Activated CD4-positive, alpha-beta T cell treated with anti-CD3 and anti-CD28 coated beads, Interleukin-2, Interleukin-6, amounts not matched to agents 100 ng/mL and 50 ng/mL, durations not matched to agents 16 hours and 8 hours (primary cell): ENCODE measurements around the gene P4HB.

ENCODE experiments used
- DNase-seq: peaks from one replicate; pipeline ENCODE4 v3.0.0-alpha.2; 2020

Gene P4HB

DNA sequence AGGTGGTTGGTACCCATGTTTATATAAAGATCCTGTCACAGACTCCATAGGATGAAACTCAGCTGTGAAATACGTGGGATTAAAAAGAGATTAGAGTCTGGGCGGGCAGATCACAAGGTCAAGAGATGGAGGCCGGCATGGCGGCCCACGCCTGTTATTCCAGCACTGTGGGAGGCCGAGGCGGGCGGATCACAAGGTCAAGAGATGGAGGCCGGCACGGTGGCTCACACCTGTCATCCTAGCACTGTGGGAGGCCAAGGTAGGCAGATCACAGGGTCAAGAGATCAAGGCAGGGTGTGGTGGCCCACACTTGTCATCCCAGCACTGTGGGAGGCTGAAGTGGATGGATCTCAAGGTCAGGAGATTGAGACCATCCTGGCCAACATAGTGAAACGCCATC lies 35.1 kb upstream of the P4HB start:
- DNase-seq: no peak

DNA sequence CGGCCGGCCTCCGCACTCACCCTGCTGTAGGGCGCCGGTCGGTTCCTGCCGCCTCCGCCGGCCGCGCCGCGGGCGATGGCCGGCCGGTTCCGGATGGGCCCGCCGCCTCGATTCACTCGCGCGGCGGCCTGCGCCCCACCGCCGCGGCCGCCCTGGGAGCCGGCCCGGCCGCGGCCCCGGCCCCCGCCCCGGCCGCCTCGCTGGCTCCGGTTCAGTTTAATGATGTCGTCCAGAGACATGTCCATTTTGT lies 30.9 kb upstream of the P4HB start:
- DNase-seq: no peak

- no peak for DNase-seq
Observed at GRCh38 chr17:81890447-81891302, 30.3 kb upstream of the P4HB start.

DNA sequence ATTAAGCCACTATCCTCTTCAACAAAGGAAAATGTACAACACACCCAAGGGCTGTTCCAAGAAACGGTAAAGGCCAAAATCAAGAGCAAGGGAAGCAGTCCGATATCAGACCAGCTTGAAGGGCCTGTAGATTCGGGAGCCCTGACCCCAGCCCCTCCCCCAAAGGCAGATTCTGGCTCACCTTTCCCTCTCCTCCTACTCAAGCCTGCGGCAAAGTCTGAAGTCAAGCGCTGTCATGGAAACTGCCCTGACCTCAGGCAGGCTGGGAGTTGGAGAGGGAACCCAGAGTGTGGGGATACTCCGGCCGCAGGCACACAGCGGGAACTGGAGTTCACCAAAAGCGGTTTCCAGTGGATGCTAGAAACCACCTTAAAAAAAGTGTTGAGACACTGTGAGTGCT lies 29.3 kb upstream of the P4HB start:
- DNase-seq: no peak

GRCh38 chr17:81888988-81889595 lies 28.8 kb upstream of the P4HB start:
- DNase-seq: no peak

DNA sequence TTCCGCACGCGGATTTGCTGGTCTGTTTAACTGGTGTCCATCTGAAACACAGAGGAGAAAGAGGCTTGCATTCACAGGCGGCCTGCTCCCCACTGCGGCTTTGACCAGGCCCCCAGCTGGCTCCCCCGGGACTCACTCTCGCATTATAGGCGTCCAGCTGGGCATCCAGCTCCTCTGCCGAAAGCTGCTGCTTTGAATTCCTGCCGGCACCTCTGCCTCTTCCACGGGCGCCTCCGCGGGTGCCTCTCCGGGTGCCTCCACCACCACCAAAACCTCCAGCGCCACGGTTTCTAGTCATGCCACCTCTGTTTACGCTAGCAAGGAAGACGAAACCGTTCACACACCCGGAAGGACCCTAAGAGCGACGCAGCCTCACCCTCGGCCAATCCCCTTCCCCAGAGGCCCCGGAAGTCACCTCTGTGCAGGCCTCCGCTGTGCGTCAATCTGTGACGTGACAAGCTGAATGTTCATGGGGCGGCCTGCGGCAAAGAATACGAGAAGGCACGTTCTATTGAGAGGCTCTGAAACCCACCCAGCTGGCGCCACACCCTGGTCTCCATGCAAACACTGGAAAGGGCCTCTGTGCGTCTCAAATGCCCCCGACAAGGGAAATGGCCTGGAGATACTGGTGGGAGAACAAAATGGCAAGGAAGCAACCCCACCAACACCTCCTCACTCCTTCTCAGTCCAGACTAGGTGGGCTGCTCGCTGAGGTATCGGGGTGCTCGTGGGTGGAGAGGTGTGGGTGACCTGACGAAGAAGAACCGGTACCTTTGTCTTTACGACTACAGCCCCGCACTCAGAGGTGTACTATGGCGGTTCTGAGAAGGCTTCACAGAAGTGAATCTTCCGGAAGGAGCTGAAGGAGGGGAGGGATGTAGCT lies 28.0 kb upstream of the P4HB start:
- DNase-seq: no peak

- no peak for DNase-seq
Observed at GRCh38 chr17:81885869-81886548, 25.7 kb upstream of the P4HB start.

DNA sequence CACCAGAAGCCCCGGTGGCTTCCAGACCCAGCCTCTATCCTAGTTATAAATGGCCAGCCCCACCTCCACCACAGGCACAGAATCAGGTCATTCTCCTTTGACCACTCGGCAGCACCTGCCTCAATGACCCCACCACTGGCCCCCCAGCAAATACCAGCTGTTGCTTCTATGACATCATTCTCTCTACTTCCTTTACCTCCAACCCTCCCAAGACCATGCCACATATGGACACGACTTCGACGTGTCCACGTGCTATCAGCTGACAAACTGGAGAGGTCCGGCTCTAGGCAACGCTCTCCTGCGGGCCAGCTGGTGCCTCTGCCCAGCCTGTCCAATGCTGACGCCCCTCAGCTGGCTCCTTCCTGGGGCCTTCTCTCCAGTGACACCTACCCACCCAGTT lies 25.1 kb upstream of the P4HB start:
- no peak for DNase-seq

- DNase-seq: no peak
Observed at GRCh38 chr17:81884968-81885367, 24.6 kb upstream of the P4HB start.

DNA sequence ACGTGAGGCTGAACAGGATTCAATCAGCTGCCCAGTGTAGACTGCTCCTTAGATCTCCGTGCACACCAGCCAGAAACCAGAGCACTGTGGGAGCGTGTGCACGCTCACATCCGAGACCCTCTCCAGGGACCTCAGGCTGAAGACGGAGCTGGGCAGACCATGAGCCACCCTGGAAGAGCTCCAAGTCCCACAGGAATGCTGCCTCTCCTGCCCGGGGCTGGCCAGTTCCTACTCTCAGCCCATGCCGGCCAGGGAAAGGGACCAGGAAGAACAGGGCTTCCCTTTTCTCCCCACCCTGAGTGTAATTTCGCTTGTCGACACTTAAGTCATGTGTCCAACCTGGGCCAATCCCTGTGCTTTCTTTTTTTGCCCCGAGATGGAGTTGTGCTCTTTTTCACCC lies 24.2 kb upstream of the P4HB start:
- no peak for DNase-seq

DNA sequence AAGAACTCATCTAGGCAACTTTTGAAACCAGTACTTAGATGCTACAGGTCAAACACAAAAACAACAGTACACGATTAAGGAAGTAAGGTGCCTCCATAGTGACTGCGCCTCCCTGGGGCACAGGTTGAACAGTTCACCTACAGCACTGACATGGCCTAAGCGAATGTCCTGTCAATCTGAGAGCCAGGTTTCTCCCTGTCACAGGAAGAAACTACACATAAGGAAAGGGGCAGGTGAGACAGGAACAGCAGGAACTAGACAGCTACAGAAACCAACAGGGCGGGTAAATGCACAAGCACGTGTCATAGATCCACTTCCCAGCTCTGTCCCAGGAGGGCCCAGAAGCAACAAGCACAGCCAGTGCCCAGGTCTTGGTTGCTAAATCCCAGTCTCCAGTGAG lies 18.8 kb upstream of the P4HB start:
- DNase-seq: no peak

GRCh38 chr17:81878294-81878693 lies 18.0 kb upstream of the P4HB start:
- DNase-seq: no peak

- DNase-seq: no peak
Observed at GRCh38 chr17:81877569-81877968, 17.2 kb upstream of the P4HB start.

DNA sequence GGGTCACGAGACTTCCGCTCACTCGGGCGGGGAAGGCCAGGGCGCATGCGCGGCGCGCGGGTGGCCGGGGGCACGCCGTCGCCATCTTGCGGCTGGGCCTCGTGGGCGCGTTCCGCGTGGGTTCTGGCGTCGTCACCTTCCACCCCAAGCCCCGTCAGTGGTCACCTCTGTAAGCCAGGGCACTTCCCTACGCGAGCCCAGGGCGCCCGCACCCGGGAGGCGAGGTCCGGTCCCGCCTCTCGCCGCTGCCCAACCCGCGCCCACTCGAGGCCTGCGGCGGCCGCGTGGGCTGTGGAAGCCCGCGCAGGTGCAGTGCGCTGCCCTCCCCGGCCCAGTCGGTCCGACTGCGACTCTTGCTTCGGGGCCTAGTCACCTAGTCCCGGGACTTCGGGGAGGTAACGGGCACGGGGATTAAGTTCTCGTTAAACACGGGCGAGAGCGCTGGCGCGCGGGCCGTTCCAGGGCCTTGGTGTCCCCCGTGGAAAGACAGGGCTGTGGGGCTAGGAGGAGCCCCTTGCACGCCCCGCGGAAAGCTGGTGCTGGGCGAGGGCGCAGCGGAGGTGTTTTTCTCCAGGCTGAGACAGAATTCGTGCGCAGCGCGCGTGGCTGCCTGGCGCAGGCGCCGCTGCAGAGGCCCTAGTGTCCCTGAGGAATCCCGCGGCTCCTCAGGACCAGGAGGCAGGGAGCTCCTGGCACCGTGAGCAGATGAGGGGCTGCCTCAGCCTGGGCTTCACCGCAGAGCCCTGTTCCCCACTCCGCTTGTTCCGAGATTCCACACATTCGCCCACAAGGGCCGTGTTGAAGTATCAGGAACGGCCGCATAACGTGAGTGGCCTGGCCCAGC lies 11.3 kb upstream of the P4HB start:
- DNase-seq: peak; percentile 97

GRCh38 chr17:81870981-81871386 lies 10.6 kb upstream of the P4HB start, which contains the start of gene ARHGDIA:
TSS of gene ARHGDIA (minus strand) at chr17:81871337. CDS start at chr17:81869930, 1,407 bp downstream.
- DNase-seq: no peak

DNA sequence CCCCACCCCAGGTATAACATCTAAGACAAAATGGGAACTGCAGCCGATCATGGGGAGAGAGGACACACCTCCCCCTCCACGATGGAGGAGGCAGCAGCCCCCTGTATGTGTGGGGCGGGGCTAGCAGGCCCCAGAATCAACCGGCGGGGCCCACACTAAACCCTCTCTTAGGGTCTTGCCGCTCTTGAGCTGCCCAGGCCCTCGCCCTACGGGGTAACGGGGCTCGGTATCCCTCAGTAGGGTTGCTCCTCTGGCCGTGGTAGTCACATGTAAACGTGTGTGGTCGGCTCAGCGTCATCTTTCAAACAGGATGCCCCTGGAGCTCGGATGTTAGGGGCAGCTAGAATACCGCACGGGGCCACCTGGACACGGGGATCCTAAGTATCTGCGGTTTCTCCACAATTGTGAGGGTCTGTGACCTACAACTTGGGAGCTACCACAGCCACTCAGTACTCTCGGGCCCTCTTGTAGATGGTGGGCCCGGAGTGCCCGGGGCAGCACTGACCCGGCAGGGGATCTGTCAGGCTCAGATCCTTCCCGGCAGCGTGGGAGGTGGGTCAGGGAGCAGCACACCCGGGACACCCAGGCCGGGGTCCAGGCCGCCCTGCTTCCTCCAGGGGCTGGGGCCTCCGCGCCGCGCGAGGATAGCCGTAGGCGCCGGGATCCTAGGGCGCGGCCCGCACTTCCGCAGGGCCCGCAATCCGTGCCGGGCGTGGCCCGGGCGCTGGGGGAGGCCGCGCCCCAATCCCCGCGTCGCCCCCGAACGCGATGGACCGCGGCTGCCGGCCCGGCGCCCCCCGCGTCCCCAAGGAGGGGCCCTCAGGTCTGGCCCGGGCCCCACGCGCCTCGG lies 10.0 kb upstream of the P4HB start:
- DNase-seq: peak; percentile 58

- peak; percentile 60 for DNase-seq
Observed at GRCh38 chr17:81869221-81870130, 9.1 kb upstream of the P4HB start.

DNA sequence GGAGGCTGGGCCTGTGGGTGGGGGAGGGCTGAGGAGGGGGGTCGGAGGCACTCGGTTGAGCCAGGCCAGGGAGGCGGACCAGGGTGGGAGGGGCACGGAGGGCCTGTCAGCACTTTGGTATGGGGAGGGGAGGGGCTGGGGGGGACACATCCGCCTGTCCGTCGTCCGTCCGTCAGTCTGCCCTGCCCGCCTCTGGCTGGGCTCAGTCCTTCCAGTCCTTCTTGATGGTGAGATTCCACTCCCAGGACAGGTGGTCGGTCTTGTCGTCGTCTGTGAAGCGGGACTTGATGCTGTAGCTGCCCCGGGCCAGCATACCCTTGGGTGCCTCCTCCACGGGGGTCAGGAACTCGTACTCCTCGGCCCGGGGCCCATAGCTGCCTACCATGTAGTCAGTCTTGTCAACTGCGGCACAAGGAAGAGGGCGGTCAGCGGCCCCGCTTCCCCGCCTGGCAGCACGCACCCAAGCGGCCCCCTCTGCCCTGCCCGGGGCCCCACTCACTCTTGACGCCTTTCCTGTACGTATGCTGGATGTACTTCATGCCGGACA lies 8.4 kb upstream of the P4HB start:
- DNase-seq: no peak

- peak; percentile 18 for DNase-seq
Observed at GRCh38 chr17:81867991-81868673, 7.8 kb upstream of the P4HB start.
